SK-N-SH treated with all-trans-retinoic acid at 6 μM for 48 hours (cell line): ENCODE data around the gene FANCE.

Experiments used
- ARNTL ChIP-seq: fragments of 450-650 bp; formaldehyde crosslinking; IDR thresholded peaks from 2 replicates; pipeline ENCODE4 v1.5.0; 2020; ENCODE audit warnings: low read depth, mild to moderate bottlenecking, moderate library complexity, borderline replicate concordance
- CREB5 ChIP-seq: fragments of 250-450 bp; sonication (Bioruptor Pico); IDR thresholded peaks from 2 replicates; pipeline ENCODE4 v1.5.1; 2020; ENCODE audit warnings: low read depth, mild to moderate bottlenecking, moderate library complexity
- CSDC2 ChIP-seq: fragments of 250-450 bp; sonication (Bioruptor Pico); IDR thresholded peaks from 2 replicates; pipeline ENCODE4 v1.5.0; 2020; ENCODE audit warnings: mild to moderate bottlenecking, moderate library complexity
- ESRRG ChIP-seq: fragments of 250-450 bp; sonication (Bioruptor Pico); IDR thresholded peaks from 2 replicates; pipeline ENCODE4 v1.6.1; 2021; ENCODE audit warnings: mild to moderate bottlenecking
- OSR1 ChIP-seq: fragments of 250-450 bp; sonication (Bioruptor Pico); IDR thresholded peaks from 2 replicates; pipeline ENCODE4 v1.8.0; 2022; ENCODE audit warnings: moderate library complexity, mild to moderate bottlenecking, inconsistent platforms
- PATZ1 ChIP-seq: fragments of 250-450 bp; sonication (Bioruptor Pico); IDR thresholded peaks from 2 replicates; pipeline ENCODE4 v1.8.0; 2020; ENCODE audit warnings: mild to moderate bottlenecking, moderate library complexity, borderline replicate concordance
- POU6F1 ChIP-seq: fragments of 250-450 bp; sonication (Bioruptor Pico); IDR thresholded peaks from 2 replicates; pipeline ENCODE4 v1.8.0; 2021; ENCODE audit warnings: low read depth, mild to moderate bottlenecking, moderate library complexity, borderline replicate concordance
- PPARA ChIP-seq: fragments of 250-450 bp; sonication (Bioruptor Pico); IDR thresholded peaks from 2 replicates; pipeline ENCODE4 v1.5.0; 2020; ENCODE audit warnings: mild to moderate bottlenecking, borderline replicate concordance
- RARB ChIP-seq: fragments of 250-450 bp; sonication (Bioruptor Pico); IDR thresholded peaks from 2 replicates; pipeline ENCODE4 v1.8.0; 2021; ENCODE audit warnings: mild to moderate bottlenecking, moderate library complexity
- SNAI2 ChIP-seq: fragments of 250-450 bp; sonication (Bioruptor Pico); IDR thresholded peaks from 2 replicates; pipeline ENCODE4 v1.5.0; 2020; ENCODE audit warnings: mild to moderate bottlenecking, moderate library complexity
- ZC3H10 ChIP-seq: fragments of 250-450 bp; sonication (Bioruptor Pico); IDR thresholded peaks from 2 replicates; pipeline ENCODE4 v1.5.1; 2021; ENCODE audit warnings: mild to moderate bottlenecking, moderate library complexity
- ZFP3 ChIP-seq: fragments of 250-450 bp; sonication (Bioruptor Pico); IDR thresholded peaks from 2 replicates; pipeline ENCODE4 v1.5.0; 2020; ENCODE audit warnings: mild to moderate bottlenecking, moderate library complexity
- ZFP30 ChIP-seq: fragments of 450-650 bp; formaldehyde crosslinking; IDR thresholded peaks from 2 replicates; pipeline ENCODE4 v1.5.0; 2022; ENCODE audit warnings: mild to moderate bottlenecking, moderate library complexity
- ZNF8 ChIP-seq: fragments of 450-650 bp; formaldehyde crosslinking; IDR thresholded peaks from 2 replicates; pipeline ENCODE4 v1.5.0; 2020; ENCODE audit warnings: mild to moderate bottlenecking, moderate library complexity

- TF ChIP-seq PATZ1 (CRISPR knock-in tag) (no peak), POU6F1 (CRISPR knock-in tag) (no peak), ZFP3 (CRISPR knock-in tag) (no peak), CSDC2 (CRISPR knock-in tag) (no peak), CREB5 (CRISPR knock-in tag) (no peak), ZC3H10 (CRISPR knock-in tag) (no peak), OSR1 (CRISPR knock-in tag) (no peak), ARNTL (CRISPR knock-in tag) (no peak), SNAI2 (CRISPR knock-in tag) (no peak), RARB (CRISPR knock-in tag) (no peak), PPARA (no peak), ZFP30 (no peak), ZNF8 (CRISPR knock-in tag) (no peak), ESRRG (CRISPR knock-in tag) (no peak)
Measured at GRCh38 chr6:35507221-35507620, 55.1 kb downstream of the FANCE start.
